HCT116 (cell line): ENCODE measurements around the gene P2RY14.

Experiments
- CEBPB ChIP-seq: IDR thresholded peaks from 2 replicates; pipeline ENCODE4 v1.6.1; 2012; ENCODE audit warnings: low read depth
- EZH2 ChIP-seq: fragments of 200-600 bp; sonication (generic); IDR thresholded peaks from 2 replicates; pipeline ENCODE4 v1.6.1; 2017; ENCODE audit warnings: antibody characterized with exemption, mixed run types
- FOSL1 ChIP-seq: IDR thresholded peaks from 2 replicates; pipeline ENCODE4 v1.6.1; 2012; ENCODE audit warnings: low read depth
- POLR2A ChIP-seq: IDR thresholded peaks from 2 replicates; pipeline ENCODE4 v1.7.0; 2011; ENCODE audit warnings: borderline replicate concordance; ENCODE audit not compliant: insufficient read depth, insufficient read length; ENCODE audit errors: extremely low read depth
- POLR2AphosphoS5 ChIP-seq: IDR thresholded peaks from 2 replicates; pipeline ENCODE4 v1.6.1; 2011; ENCODE audit warnings: mild to moderate bottlenecking, low read depth, low read length, moderate library complexity
- YY1 ChIP-seq: IDR thresholded peaks from 2 replicates; pipeline ENCODE4 v1.6.1; 2011; ENCODE audit warnings: low read length, low read depth, moderate library complexity, mild to moderate bottlenecking; ENCODE audit not compliant: insufficient replicate concordance; ENCODE audit errors: extremely low read depth
- ZFX ChIP-seq: fragments of 450-650 bp; IDR thresholded peaks from 2 replicates; pipeline ENCODE4 v1.6.1; 2017
- TF ChIP-seq, protein P1 (sequence below): IDR thresholded peaks from 2 replicates; pipeline ENCODE4 v1.6.1; 2012; ENCODE audit warnings: low read depth
- TF ChIP-seq, protein P2 (sequence below), 3 experiments: fragments of 200-600 bp in 1 of 3; sonication (generic) in 1 of 3; IDR thresholded peaks in 2 of 3; conservative IDR thresholded peaks in 1 of 3; 2 replicates each; pipeline ENCODE4 v1.5.1; 2012 to 2017; ENCODE audit warnings: low read depth in 2 of 3, low read length in 2 of 3, antibody characterized with exemption in 1 of 3, borderline replicate concordance in 1 of 3, control low read depth in 1 of 3, mild to moderate bottlenecking in 1 of 3, mixed read lengths in 1 of 3, mixed run types in 1 of 3, moderate library complexity in 1 of 3; ENCODE audit not compliant: insufficient read depth in 1 of 3

DNA sequence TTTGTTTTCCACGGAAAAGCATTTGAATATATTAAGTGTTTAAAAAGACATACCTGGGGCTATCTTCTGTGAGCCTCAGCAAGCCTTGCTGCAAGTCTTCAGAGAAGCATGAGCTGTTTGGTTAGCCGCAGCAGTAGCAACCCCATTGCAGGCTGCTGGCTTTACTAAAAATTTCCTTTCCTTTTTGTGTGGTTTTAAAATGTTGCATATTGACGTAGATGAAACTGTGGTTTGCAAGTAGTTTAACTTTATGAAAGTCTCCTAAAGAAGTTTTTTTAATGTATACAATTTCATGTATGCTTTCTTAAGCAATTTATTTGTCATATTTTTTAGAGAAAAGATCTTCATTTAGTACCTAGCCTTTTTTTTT is 75.3 kb downstream of the P2RY14 start, which contains the start of gene GPR171:
- TF ChIP-seq POLR2A (no peak), EZH2 (no peak), YY1 (no peak), FOSL1 (no peak), POLR2AphosphoS5 (no peak), CEBPB (no peak), ZFX (no peak)
- TF ChIP-seq, protein P1, sequence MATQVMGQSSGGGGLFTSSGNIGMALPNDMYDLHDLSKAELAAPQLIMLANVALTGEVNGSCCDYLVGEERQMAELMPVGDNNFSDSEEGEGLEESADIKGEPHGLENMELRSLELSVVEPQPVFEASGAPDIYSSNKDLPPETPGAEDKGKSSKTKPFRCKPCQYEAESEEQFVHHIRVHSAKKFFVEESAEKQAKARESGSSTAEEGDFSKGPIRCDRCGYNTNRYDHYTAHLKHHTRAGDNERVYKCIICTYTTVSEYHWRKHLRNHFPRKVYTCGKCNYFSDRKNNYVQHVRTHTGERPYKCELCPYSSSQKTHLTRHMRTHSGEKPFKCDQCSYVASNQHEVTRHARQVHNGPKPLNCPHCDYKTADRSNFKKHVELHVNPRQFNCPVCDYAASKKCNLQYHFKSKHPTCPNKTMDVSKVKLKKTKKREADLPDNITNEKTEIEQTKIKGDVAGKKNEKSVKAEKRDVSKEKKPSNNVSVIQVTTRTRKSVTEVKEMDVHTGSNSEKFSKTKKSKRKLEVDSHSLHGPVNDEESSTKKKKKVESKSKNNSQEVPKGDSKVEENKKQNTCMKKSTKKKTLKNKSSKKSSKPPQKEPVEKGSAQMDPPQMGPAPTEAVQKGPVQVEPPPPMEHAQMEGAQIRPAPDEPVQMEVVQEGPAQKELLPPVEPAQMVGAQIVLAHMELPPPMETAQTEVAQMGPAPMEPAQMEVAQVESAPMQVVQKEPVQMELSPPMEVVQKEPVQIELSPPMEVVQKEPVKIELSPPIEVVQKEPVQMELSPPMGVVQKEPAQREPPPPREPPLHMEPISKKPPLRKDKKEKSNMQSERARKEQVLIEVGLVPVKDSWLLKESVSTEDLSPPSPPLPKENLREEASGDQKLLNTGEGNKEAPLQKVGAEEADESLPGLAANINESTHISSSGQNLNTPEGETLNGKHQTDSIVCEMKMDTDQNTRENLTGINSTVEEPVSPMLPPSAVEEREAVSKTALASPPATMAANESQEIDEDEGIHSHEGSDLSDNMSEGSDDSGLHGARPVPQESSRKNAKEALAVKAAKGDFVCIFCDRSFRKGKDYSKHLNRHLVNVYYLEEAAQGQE = no peak
- TF ChIP-seq, protein P2, sequence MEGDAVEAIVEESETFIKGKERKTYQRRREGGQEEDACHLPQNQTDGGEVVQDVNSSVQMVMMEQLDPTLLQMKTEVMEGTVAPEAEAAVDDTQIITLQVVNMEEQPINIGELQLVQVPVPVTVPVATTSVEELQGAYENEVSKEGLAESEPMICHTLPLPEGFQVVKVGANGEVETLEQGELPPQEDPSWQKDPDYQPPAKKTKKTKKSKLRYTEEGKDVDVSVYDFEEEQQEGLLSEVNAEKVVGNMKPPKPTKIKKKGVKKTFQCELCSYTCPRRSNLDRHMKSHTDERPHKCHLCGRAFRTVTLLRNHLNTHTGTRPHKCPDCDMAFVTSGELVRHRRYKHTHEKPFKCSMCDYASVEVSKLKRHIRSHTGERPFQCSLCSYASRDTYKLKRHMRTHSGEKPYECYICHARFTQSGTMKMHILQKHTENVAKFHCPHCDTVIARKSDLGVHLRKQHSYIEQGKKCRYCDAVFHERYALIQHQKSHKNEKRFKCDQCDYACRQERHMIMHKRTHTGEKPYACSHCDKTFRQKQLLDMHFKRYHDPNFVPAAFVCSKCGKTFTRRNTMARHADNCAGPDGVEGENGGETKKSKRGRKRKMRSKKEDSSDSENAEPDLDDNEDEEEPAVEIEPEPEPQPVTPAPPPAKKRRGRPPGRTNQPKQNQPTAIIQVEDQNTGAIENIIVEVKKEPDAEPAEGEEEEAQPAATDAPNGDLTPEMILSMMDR (IDR thresholded peaks at IDR 0.05 in 2 of 3, conservative IDR thresholded peaks at IDR 0.05 in 1 of 3; ENCODE audit: borderline replicate concordance in 1 of 3, insufficient read depth in 1 of 3, low read depth in 2 of 3, low read length in 2 of 3) = no peak
